Smooth muscle cell (in vitro differentiated cells): Measurements from ENCODE around the gene ZFAND3. TPM values are rescaled to one million over a fixed set of nuclear protein-coding genes. Genes with fewer than 3 reads are reported as not detected.

Source experiments
- DNase-seq: peaks from one replicate; lab custom pipeline; 2025; ENCODE audit not compliant: unreplicated experiment; lab: John Stamatoyannopoulos, UW
- H2AFZ ChIP-seq: fragments of 200-600 bp; sonication (generic); 2 replicates; pipeline ENCODE4 v1.6.0; 2016; ENCODE audit warnings: antibody characterized with exemption, low read depth, mild to moderate bottlenecking
- H3F3A ChIP-seq: fragments of 200-600 bp; sonication (generic); 2 replicates; pipeline ENCODE4 v1.6.0; 2017; ENCODE audit warnings: antibody characterized with exemption, low read depth
- H3K27ac ChIP-seq: fragments of 200-600 bp; sonication (generic); 2 replicates; pipeline ENCODE4 v1.5.1; 2016; ENCODE audit warnings: low read depth, mild to moderate bottlenecking
- H3K27me3 ChIP-seq: fragments of 200-600 bp; sonication (generic); 2 replicates; pipeline ENCODE4 v1.6.1; 2016; ENCODE audit warnings: low read depth, mild to moderate bottlenecking
- H3K36me3 ChIP-seq: fragments of 200-600 bp; sonication (generic); 2 replicates; pipeline ENCODE4 v1.5.1; 2016; ENCODE audit warnings: low read depth
- H3K4me1 ChIP-seq: fragments of 200-600 bp; sonication (generic); 2 replicates; pipeline ENCODE4 v1.5.1; 2016; ENCODE audit warnings: low read depth
- H3K4me2 ChIP-seq: fragments of 200-600 bp; sonication (generic); 2 replicates; pipeline ENCODE4 v1.6.0; 2016; ENCODE audit warnings: mild to moderate bottlenecking
- H3K4me3 ChIP-seq: fragments of 200-600 bp; sonication (generic); 2 replicates; pipeline ENCODE4 v1.5.1; 2016; ENCODE audit warnings: mild to moderate bottlenecking
- H3K79me2 ChIP-seq: fragments of 200-600 bp; sonication (generic); 2 replicates; pipeline ENCODE4 v1.6.0; 2016; ENCODE audit warnings: low read depth, mild to moderate bottlenecking
- H3K9ac ChIP-seq: fragments of 200-600 bp; sonication (generic); 2 replicates; pipeline ENCODE4 v1.6.0; 2016; ENCODE audit warnings: low read depth
- H3K9me3 ChIP-seq: fragments of 200-600 bp; sonication (generic); replicated peaks from 2 replicates; pipeline ENCODE4 v1.5.1; 2016; ENCODE audit warnings: low read depth
- H4K20me1 ChIP-seq: fragments of 200-600 bp; sonication (generic); 2 replicates; pipeline ENCODE4 v1.6.0; 2016; ENCODE audit warnings: low read depth
- WGBS: methylation state at CpG from one replicate; pipeline ENCODE4 v1.1.7; 2016; ENCODE audit warnings: low lambda C conversion rate; 5-methylcytosine and 5-hydroxymethylcytosine counted together
- polyA plus RNA-seq: library from polyadenylated mRNA; unstranded; fragments of >200 nt; fragmentation: Nextera tagmentation; extraction: Ambion mirVana; gene quantifications from 2 replicates; pipeline ENCODE4 v1.2.1, GENCODE V29; 2016
- total RNA-seq: library from RNA; depleted of rRNA; stranded (reverse); fragments of >200 nt; gene quantifications from 2 replicates; pipeline ENCODE4 v1.2.3, GENCODE V29; 2014
- TF ChIP-seq, protein P1 (sequence below): fragments of 200-600 bp; sonication (generic); IDR thresholded peaks from 2 replicates; pipeline ENCODE4 v1.5.1; 2017; ENCODE audit warnings: borderline replicate concordance, mild to moderate bottlenecking, antibody characterized with exemption; ENCODE audit not compliant: insufficient read depth, poor library complexity, severe bottlenecking

ZFAND3 gene
- total and polyA plus RNA-seq, 2 experiments from 2014 or later, result 27.6 to 40.5 TPM

DNA sequence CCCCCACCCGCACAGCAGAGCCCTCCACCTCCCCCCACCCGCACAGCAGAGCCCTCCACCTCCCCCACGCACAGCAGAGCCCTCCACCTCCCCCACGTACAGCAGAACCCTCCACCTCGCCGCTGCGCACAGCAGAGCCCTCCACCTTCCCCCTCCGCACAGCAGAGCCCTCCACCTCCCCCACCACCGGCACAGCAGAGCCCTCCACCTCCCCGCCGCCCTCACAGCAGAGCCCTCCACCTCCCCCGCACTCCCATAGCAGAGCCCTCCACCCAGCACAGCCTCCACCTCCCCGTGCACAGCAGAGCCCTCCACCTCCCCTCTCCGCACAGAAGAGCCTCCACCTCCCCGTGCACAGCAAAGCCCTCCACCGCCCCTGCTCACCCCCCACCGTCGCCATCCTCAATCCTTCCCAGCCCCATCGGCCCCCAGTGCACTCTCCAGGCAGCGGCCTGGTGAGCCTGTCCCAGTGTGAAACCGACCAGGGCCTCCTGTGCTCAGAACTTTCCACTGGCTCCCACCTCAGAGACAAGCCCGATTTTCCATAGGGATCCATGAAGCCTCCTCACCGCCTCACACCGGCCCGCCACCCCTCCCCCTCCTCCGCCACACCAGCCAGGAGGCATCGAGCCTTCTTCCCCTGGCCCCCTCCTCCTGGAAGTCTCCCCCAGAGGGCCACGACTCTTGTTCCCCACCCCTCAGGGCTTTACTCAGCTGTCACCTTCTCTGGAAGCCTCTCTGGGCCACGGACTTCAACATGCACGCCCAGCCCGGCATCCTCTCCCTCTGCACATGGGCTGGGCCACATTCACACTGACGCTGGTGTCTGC lies 347.1 kb downstream of the ZFAND3 start:
- H3K4me1 ChIP-seq, result peaks cover 2% of the 10 kb centered on the region

DNA sequence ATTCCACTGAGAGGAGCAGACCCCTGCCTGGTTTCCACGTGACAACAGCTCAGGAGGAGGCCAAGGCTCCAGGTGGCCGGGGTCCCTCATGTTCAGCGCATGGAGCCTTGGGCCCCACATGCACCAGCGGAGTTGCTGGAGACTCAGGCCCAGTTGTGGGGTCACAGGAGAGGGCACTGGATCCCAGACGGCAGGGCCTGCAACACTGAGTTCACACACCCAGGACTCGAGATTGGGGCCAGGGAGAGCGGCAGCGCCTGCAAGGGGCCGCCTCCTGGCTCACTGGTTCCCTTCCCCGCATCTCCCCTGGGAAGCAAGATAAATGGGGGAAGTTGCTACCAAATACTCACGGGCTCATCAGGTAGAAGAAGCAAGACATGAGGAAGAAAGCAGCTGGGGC lies 348.1 kb downstream of the ZFAND3 start:
- peaks cover 37% of the 10 kb centered on the region for H4K20me1 ChIP-seq
- WGBS, result 96% methylated on average over 11 of the region's 11 CpGs
- no peak overlapping the region for H2AFZ ChIP-seq
- H3F3A ChIP-seq, result no peaks in the 10 kb centered on the region
- no peak overlapping the region for H3K4me2 ChIP-seq
- H3K79me2 ChIP-seq, result no peaks in the 10 kb centered on the region
- H3K9me3 ChIP-seq, result no peaks in the 10 kb centered on the region
- H3K9ac ChIP-seq, result no peak overlapping the region
- H3K4me1 ChIP-seq, result peaks cover 2% of the 10 kb centered on the region
- TF ChIP-seq, protein P1, sequence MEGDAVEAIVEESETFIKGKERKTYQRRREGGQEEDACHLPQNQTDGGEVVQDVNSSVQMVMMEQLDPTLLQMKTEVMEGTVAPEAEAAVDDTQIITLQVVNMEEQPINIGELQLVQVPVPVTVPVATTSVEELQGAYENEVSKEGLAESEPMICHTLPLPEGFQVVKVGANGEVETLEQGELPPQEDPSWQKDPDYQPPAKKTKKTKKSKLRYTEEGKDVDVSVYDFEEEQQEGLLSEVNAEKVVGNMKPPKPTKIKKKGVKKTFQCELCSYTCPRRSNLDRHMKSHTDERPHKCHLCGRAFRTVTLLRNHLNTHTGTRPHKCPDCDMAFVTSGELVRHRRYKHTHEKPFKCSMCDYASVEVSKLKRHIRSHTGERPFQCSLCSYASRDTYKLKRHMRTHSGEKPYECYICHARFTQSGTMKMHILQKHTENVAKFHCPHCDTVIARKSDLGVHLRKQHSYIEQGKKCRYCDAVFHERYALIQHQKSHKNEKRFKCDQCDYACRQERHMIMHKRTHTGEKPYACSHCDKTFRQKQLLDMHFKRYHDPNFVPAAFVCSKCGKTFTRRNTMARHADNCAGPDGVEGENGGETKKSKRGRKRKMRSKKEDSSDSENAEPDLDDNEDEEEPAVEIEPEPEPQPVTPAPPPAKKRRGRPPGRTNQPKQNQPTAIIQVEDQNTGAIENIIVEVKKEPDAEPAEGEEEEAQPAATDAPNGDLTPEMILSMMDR, result no peak
- DNase-seq, result no peak
- H3K27ac ChIP-seq, result no peak overlapping the region
- H3K4me3 ChIP-seq, result no peak overlapping the region
- no peaks in the 10 kb centered on the region for H3K36me3 ChIP-seq
- no peaks in the 10 kb centered on the region for H3K27me3 ChIP-seq

More for the DNA sequence above, 347.1 kb downstream of the ZFAND3 start:
- Histone ChIP-seq H4K20me1 (peaks cover 42% of the 10 kb centered on the region), H3K79me2 (no peaks in the 10 kb centered on the region), H3K27ac (no peak overlapping the region), H3K36me3 (no peaks in the 10 kb centered on the region), H3K4me3 (no peak overlapping the region), H3K9me3 (no peaks in the 10 kb centered on the region), H3K4me2 (no peak overlapping the region), H3K27me3 (no peaks in the 10 kb centered on the region), H2AFZ (no peak overlapping the region), H3K9ac (no peak overlapping the region), H3F3A (no peaks in the 10 kb centered on the region)
- 89% methylated on average over 7 of the region's 32 CpGs for WGBS
- TF ChIP-seq, protein P1, result no peak
- no peak for DNase-seq

DNA sequence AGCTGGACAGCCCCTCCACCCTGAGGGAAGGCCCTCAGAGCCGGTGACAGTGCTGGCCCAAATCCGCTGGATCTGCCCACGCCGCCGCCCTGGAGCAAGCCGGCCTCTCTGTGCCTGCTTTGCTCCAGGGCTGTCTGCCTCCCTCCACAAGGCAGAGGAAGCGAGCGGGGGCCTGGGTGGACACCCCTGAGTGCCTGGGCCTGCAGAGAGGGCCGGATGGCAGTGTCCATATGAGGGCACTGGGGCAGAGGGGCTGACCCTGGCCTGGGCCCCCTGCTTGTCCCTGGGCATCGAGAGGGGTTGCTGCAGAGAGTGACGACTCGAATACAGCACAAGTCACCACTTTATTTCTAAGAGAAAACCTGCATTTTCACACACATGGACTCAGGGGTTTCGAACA lies 348.6 kb downstream of the ZFAND3 start:
- 93% methylated on average over 13 of the region's 13 CpGs for WGBS
- H3K79me2 ChIP-seq, result no peaks in the 10 kb centered on the region
- H3K4me2 ChIP-seq, result no peak overlapping the region
- peaks cover 32% of the 10 kb centered on the region for H4K20me1 ChIP-seq
- no peak for DNase-seq
- H3K9me3 ChIP-seq, result no peaks in the 10 kb centered on the region
- H3K4me3 ChIP-seq, result no peak overlapping the region
- no peak overlapping the region for H3K27ac ChIP-seq
- H3F3A ChIP-seq, result no peaks in the 10 kb centered on the region
- H3K27me3 ChIP-seq, result no peaks in the 10 kb centered on the region
- H3K4me1 ChIP-seq, result peaks cover 2% of the 10 kb centered on the region
- H2AFZ ChIP-seq, result no peak overlapping the region
- no peaks in the 10 kb centered on the region for H3K36me3 ChIP-seq
- H3K9ac ChIP-seq, result no peak overlapping the region
- TF ChIP-seq, protein P1, result no peak

DNA sequence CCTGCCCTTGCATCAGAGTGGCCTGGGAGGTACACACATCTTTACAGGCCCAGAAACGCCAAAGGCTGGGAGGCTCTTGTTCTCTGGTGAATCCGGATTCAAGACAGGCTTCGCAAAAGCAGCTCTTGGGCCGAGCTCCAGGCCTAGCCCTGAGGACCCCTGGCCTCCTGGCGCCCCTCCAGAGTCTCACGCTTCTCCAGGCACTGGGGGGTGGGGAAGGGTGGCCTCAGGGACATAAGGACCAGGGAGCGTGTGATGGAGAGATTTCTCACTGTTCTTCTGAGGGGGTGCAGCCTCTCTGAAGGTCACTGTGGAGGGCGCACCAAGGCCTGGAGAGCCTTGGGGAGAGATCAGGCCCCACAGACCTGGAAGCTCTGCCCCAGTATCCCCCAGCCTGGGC lies 349.2 kb downstream of the ZFAND3 start:
- H4K20me1 ChIP-seq, result peaks cover 30% of the 10 kb centered on the region
- H3K9me3 ChIP-seq, result no peaks in the 10 kb centered on the region
- 92% methylated on average over 8 of the region's 8 CpGs for WGBS
- no peak overlapping the region for H2AFZ ChIP-seq
- no peak overlapping the region for H3K27ac ChIP-seq
- H3F3A ChIP-seq, result no peaks in the 10 kb centered on the region
- DNase-seq, result no peak
- H3K4me2 ChIP-seq, result no peak overlapping the region
- no peaks in the 10 kb centered on the region for H3K36me3 ChIP-seq
- H3K79me2 ChIP-seq, result no peaks in the 10 kb centered on the region
- no peaks in the 10 kb centered on the region for H3K27me3 ChIP-seq
- TF ChIP-seq, protein P1, result no peak
- no peak overlapping the region for H3K4me3 ChIP-seq
- no peak overlapping the region for H3K9ac ChIP-seq
- H3K4me1 ChIP-seq, result peaks cover 2% of the 10 kb centered on the region
